Left renal cortex interstitium (tissue), 4 donors: ENCODE results near the gene PDZK1. TPM values are rescaled to one million over a fixed set of nuclear protein-coding genes. Genes with fewer than 3 reads are reported as not detected.
"Not testable (repeated sequence)": the region's sequence is repeated elsewhere in the genome, so short reads cannot be mapped to it uniquely, and the experiment has no call there.

Experiments used
- DNase-seq, 4 donors: peaks; one replicate each; pipeline ENCODE4 v3.0.0-alpha.2; 2013; ENCODE audit warnings: low read depth in 4 of 4, low spot score in 2 of 4, missing footprints in 1 of 4
- polyA plus RNA-seq, 4 donors: library from polyadenylated mRNA; unstranded; fragments of 120-200 nt; gene quantifications; one replicate each; pipeline ENCODE4 v1.2.1, GENCODE V29; 2013; ENCODE audit not compliant: insufficient read length in 4 of 4

The PDZK1 gene
- 100 to 1,000 TPM; 123 to 219 (median 180) TPM for polyA plus RNA-seq

DNA sequence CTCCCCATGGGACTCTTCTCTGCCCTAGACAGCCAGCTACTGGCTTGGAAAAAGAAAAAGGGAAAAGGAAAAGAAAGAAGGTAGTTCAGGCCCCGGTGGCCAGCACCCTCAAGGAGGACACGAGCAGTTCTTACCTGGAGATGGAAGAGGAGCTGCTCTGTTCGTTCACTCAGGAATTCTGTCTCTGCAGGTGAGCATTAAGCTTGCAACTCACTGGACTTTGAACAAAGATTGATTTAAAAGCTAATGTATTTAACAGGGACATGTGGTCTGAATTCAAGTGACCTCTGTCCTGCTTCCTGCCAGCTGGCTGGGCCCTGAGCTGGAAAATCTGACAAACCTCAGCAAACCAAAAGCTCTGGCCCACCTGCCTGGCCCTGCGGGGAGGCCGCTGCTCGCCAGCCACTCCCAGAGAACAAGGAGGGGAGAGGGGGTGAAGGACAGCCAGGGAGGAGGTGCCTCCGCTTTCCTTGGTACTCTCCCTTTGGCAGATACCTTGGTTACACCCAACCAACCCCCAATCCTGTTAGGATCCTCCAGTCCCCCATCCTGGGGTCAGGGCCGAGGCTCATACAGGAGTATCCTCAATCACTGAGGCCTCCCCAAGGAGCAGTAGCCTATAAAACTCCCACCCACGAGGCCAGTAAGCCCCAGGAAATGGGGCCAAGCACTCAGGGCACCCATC, at the start of gene PDZK1:
PDZK1 (minus strand) TSS at position 186 of the 685 bp plus-strand sequence. CDS start 19,347 bp downstream, outside the sequence.
- no peak for DNase-seq

DNA sequence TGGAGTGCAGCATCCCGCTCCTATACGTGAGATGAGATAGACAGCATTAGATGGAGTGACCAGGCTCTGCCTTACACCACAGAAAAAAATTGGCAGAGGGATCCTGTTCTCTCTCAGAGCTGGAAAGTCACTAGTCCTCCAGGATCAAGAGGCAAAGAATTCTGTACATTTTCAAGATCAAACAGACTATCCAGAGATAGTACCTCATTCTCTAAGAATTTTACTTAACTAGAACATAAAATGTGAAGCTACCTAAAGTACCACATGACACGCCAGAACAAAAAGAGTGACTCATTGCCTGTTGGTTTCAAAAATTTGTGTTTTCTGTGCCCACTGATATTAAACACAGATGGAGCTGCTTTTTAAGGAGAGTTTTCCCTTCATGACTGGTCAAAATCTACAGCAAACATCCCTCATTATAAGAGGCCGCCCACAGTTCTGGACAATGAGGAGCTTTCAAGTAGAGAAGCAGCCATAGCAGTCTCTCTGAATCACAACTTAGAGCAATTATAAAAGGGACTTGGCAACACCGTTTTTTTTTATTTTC, 44.4 kb upstream of the PDZK1 start:
- no peak for DNase-seq

DNA sequence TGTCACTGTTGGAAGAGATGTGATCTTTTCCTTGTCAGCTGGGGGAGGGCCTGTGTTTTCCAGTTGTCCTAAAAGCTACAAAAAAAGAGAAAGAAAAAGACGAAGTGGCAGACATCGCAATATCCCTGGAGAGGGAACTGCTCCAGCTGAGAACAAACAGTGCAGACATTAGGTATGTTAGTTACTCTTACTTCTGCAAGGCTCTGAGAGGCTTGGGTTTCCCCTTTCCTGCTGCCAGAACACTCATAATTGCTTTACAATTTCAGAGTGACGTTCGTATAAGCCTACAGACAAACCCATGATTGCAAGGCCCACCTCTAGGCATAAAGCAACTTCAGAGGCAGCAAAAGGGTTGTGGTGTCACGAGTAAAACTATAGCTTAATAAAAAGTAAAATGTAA, 43.3 kb upstream of the PDZK1 start:
- no peak for DNase-seq

DNA sequence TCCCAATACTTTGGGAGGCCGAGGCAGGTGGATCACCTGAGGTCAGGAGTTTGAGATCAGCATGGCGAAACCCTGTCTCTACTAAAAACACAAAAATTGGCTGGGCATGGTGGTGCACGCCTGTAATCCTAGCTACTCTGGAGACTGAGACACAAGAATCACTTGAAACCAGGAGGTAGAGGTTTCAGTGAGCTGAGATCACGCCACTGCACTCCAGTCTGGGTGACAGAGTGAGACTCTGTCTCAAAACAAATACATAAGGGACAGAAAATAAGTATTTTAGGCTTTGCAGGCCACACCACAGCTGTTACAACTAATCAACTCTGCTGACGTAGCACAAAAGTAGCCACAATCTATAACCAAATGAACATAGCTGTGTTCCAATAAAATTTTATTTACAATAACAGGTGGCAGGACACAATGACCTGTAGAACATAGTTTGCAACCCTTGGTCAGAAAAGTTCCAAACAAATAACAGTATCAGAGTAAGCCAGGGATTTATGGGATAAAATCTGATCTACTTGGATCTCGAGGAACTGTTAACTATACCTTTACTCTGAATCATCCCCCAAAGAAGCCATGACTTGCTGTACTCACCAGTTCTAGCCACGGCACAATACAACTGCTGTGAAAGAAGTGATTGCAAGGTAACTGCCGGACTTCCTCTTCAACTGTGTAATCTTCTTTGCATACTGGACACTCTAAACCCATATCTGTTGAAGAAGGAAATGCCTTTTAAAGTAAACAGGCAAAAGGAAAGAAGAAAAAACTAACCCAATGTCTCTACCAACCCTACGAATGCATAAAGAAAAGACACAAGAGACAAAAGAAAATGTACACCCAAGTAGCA, 40.5 kb upstream of the PDZK1 start:
- no peak for DNase-seq

DNA sequence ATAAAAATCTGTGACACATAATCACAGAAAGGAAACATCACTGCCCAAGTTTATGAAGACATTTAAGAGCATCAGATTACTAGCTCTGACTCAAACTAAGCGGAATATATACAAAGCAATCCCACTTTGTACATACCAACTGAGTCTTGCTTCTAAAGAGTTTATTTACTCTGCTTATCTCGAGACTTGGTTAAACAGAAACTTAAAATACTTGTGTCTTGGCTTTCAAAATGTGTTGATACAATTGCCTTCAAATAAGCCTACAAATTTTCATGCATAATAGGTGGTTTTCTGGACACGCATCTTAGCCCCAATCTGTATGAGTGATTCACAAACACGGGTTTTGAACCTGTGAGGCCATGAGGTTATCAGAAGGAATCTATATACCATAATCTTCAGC, 33.1 kb upstream of the PDZK1 start:
- no peak for DNase-seq

DNA sequence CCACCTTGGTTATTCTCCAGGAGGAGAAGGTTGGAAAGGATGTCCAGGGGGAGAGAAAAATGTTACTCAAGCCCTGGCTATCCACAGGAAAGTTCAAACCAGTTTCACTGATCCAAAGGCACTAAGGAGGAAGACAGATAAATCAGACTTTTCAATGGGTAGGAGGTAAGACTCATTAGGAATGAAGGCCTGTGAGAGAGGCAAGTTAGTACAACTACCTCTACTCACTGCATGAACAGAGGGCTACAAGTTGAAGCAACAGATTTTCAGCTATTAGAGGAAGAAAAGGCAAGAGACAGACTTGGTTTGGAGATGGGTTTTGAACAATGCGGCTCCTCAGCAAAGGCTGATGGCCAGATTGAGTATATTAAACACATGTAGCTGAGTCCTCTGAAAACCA, 29.0 kb upstream of the PDZK1 start:
- no peak for DNase-seq

DNA sequence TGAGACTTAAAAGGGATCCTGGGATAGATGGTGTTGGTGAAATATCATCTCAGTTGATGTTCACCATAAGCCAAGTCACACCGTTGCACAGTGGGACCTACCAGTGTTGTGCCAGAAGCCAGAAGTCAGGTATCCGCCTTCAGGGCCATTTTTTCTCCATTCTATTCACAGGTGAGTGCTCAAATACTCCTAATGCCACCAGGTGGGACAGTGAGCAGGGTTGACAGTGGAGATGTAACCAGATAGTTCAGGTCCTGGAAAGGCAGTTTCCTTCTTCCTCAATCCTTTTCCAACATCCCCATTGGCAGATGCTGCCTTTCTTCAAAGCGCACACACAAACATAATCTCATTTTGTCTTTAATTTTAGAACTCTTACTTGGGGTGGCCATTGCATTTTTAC, 23.7 kb upstream of the PDZK1 start:
- DNase-seq, result no peak

DNA sequence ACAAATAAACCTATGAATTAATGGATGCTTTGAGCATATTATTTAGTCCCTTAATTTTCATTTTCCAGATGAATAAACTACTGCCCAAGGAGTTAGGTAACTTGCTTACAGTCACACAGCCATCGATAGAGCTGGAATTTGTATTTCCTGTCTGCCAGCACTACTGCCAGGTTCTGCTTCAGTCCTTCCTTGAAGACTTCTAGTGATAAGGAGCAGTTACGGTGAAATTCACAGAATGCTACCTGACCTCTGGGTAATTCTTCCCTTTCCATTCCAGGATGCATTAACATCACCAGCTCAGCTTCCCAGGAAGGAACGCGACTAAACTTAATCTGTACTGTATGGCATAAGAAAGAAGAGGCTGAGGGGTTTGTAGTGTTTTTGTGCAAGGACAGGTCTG, 23.3 kb upstream of the PDZK1 start:
- DNase-seq, result no peak

DNA sequence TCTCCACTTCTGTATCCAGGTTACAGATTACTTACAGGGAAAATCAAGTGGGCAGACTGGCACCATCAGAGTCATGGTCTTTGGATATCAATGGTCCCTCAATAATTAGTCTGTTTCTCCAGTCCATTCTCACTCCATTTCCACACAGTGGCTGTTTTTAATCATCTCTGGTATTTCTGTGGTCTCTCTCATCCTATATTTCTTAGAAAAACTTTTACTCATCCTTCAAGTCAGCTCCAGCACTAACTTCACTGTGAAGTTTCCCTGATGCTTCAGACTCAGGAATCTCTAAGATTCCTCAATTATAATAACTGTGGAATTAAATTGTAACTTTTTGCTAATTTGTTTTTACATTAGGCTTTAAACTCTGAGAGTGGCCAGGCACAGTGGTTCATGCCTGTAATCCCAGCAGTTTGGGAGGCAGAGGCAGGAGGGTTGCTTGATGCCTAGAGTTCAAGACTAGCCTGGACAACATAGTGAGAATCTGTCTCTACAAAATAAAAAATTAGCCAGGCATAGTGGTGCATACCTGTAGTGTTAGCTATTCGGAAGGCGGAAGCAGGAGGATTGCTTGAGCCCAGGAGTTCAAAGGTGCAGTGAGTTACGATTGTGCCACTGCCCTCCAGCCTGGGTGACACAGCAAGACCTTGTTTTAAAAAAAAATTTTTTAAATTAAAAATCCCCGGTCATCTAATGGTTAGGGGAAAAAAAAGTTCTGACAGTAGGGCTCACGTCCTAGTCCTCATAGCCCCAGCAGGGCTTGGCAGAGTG, 22.7 kb upstream of the PDZK1 start:
- DNase-seq, result no peak

DNA sequence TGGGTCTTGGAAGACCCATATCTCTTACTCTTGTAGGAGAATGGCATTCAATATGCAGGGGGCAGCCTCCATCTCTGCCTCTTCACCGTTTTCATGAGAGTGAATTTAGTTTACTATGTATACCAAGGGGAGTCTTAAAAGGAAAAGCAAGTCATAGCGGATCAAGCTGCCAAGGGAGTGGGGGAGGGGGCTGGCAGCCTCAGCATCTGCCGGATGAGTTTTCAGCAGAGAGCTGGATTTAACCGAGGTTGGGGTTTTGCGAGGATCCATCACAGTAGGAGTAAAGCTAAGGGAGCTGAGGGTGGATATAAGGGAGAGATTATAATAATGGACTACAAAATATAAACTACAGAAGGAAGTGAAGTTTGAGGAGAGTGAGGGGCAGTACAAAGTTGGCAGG, 22.0 kb upstream of the PDZK1 start:
- DNase-seq, result no peak

DNA sequence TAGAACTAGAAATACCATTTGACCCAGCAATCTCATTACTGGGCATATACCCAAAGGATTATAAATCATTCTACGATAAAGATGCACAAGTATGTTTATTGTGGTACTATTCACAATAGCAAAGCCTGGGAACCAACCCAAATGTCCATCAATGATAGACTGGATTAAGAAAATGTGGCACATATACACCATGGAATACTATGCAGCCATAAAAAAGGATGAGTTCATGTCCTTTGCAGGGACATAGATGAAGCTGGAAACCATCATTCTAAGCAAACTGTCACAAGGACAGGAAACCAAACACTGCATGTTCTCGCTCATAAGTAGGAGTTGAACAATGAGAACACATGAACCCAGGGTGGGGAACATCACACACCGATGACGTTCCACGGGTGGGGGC, 19.0 kb upstream of the PDZK1 start:
- not testable (repeated sequence) for DNase-seq

DNA sequence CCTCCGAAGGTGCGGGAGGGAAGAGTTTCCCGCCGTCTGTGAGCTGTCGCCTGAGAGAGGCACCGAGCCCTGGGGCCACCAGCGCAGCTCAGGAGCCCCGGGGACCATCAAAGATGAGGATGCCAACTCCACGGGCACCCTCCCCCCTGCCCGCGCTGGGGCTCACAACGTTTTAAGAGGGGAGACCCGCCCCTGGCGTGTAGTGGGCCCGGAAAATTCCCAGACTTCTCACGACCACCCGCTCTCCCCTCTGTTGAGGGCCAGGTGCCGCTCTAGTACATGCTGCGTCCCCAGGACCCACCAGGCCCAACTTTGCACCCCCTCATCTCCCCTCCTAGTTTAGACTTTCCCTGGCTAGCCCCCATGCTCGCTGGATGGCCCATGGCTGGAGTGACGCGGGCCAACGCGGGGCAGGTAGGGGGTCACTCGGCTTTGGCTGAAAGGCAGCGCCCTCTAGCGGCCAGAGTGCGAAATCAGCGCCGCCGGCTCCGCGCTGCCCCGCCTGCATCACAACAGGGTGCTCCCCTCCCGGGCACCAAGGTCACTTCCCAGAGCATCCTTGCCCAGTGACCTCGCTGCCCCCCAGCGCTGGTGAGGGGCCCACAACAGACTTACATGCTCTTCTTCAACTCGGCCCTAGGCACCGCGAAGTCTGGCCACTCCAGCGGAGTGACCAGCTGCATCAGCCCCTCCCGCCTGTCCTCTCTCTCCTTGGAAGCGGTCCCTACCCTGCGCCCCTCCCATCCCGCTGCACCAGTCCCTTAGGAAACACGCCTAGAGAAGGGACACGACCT, 13.9 kb upstream of the PDZK1 start:
- DNase-seq, result peak in 2 of 4 donors; percentile 37 to 53

DNA sequence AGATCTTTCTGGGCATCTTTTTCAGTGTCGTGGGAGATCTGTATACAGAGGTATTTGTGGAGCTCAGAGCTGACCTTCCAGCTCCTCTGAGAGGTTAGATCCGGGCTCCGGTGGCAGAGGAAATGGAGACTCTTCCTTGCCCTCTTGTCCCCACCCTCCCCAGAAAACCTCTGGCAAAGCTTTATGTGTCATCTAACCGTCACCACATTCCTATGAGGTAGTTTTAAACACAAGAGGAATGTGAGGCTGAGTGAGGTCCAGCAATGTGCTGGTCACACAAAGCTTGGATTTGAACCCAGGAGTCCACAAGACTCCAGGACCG, 13.3 kb upstream of the PDZK1 start:
- DNase-seq, result no peak

DNA sequence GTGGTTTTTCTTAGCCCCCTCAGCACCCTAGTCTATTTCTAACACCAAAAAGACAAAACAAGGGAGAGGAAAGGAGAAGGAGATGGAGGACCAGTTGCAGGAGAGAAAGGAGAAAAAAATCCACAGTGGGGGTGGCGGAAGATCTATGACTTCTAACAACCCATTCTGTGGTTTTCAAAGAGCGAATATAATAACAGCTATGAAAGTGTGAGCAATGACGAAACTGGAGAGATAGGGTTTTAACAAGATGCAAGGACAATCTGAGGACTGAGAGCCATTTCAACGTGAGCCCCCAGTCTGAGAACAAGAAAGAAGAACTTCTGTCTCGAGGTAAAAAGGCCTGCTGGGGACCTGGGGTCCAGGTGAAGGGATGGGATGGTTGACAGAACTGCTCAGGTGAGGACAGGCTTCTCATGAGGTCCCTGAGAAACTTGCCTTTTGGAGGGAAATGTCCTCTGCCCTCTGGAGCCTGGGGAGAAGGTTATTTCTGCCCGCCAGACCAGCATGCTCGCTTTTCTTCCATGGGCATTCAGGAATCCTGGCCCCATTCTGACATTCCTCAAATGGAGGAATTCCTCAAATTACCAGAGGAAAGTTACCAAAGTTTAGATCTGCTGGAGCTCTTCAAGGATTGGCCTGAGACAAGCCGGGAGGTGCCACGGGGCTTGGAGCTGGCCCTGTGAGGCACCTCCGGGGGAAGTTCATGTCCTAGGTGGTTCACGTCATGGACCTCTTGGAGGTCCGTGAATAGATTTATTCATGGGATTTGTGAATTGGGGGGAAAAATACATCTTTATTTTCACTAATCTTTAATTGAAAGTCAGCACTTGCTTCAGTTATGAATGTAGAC, 12.3 kb upstream of the PDZK1 start, which contains the start of gene CD160:
CD160 (plus strand) TSS at position 270 of the 850 bp plus-strand sequence. CDS start 8,829 bp downstream, outside the sequence.
- DNase-seq, result no peak

DNA sequence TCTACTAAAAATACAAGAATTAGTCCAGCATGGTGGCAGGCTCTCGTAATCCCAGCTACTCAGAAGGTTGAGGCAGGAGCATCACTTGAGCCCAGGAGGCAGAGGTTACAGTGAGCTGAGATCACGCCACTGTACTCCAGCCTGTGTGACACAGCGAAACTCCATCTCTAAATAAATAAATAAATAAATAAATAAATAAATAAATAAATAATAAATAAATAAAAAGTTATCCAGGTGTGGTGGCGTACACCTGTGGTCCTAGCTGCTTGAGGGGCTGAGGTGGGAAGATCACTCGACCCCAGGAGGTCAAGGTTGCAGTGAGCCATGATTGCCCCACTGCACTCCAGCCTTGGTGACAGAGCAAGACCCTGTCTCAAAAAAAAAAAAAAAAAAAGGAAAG, 11.3 kb upstream of the PDZK1 start:
- not testable (repeated sequence) for DNase-seq

DNA sequence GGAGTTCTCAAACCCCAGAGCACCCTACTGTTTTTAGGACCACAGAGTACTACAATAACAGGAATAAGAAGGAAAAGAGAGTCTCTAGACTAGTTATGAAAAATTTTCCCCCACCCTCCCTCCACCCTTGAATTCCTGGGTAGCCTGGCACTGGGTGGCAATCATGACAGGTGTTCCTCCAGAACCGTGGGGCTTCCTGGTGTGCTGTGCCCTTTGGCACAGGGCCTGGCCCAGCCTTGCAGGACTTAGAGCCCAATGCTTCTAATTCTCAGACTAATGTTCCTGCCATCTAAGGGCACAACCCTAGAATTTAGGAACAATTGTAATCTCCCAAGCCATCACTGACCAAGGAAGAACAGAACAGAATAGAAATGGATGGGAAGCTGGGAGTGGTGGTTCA, 10.7 kb upstream of the PDZK1 start:
- DNase-seq, result no peak

DNA sequence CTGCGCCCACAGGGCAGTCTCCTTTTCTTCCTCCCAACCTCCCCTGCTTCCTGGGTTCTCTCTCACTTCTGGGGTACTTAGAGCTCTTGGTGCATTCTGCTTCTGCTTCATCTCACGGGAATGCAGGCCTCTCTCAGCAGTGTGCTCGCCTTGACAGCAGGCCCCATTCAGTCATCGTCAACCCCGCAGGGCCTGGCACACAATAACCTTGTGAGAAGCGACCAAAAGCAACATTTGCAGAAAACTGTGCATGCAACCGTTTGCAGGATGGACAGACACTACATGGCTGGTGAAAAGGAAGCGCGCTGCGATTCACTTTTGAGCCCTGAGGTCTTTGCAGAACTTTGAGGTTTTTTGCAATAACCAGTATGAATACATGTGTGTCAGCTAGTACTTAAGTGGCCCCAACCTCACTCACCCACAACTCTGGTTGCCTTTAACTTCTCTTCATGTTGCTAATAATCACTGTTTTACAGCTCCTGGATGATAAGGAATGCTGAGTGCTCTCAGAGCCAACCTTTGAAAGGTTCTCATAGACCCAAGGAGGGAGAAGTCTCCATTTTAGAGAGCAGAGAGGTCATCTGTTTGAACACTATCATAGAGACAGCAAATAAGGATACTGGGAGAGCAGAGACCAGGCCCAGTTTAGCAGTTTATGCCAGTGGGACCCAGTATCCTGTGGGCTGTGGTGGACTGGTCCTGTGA, 9.6 kb upstream of the PDZK1 start:
- no peak for DNase-seq

DNA sequence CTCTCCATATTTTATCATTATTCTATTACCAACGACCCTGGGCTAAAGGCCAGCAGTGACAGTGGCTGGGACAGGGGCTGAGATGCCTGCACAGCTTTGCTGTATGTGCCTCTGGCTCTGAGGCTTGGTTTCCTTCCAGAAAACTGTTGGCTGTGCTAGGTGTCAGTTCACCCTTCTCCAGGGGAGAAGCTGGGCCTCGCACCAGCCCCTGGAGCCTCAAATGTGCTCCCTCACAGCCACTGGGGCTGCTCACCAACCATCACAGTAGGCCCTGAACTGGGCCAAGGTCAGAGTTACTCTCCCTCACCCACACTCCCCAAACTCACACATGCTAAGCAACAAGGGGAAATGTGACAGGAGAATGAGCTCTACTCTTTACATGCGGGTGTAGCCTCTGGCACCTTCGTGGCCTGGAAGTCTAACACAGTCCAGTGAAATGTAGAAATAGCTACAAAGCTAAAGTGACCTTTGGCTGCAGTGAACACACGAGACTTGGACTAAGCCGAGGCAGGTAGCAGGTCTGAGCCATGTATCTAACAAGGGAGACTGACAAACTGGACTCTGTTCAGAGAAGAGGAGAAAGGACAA, 7.5 kb upstream of the PDZK1 start:
- DNase-seq, result no peak
